ENCODE data around the gene TTC27.
"Not testable (repeated sequence)": the region's sequence is repeated elsewhere in the genome, so short reads cannot be mapped to it uniquely, and the experiment has no call there.

The TTC27 gene

DNA sequence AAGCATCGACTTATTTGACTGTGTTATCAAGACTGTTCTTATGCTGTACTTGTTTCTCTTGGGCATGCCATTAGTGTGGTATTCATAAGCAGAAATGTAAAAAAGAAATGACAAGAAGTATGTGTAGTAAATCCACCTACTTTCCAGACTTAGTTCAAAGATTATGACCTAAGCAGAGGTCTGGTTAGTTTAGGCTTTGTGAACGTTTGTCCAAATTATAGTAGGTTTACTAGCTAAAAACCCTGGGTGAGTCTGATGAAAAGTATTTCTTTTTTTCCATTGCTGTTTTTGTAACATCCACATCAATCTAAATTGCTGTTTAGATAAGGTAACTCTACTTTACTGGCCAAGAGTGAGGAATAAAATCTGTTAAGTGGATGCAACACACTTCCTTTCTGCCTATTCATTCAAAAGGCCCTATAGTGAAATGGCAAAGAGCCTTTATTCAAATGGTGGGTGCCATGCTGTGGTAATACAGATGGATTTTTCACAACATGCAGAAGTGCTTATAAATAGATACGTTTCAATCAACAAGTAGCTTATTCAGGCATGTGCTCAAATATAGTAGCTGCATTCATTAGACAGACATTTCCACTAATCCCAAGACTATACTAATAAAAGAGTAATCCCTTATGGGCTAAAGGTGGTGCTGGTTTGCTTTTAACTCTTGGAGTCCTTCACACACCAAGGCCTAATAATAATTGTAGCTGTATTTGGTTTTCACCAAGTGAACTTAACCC is 196.4 kb downstream of the TTC27 start:
- H3K4me1 ChIP-seq: peaks cover 5% of the 10 kb centered on the region; the same call in 1 of the 2 replicates
- H3K36me3 ChIP-seq (replicated peaks): 0 out of 2 replicates have a peak, but pooled peaks cover 3% of the 10 kb centered on the region
- no peak for DNase-seq (ENCODE audit: low spot score in 2 of 2)
- H3K9me3 ChIP-seq: no peaks in the 10 kb centered on the region
- in situ Hi-C loops (cut with MboI; ENCODE audit: low sequenced_read_pairs): no loop called here
- no peaks in the 10 kb centered on the region for H3K27me3 ChIP-seq (ENCODE audit: low read depth)
- no peak overlapping the region for H3K4me3 ChIP-seq

DNA sequence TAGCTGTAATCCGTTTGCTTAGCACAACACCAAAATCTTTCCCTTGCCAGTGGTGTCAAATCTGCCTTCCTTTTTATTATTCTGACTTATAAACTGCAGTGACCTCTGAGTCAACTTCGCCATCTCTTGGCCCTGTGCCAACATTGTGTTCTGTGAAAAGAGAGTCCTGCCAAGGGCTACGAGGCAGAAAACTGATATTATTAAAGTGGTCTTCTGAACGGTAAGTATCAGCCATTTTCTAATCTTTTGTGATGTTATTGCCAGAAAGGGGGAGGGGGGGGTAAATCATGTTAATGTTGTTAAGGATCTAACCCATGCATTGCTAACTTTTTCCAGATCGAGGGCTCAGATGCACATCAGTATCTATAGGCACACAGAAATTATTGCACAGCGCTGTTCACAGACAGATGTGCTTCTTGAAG is 197.5 kb downstream of the TTC27 start:
- 0 out of 2 replicates have a peak, but pooled peaks cover 3% of the 10 kb centered on the region for H3K36me3 ChIP-seq (replicated peaks)
- H3K27me3 ChIP-seq (ENCODE audit: low read depth): no peaks in the 10 kb centered on the region
- no peak overlapping the region for H3K4me3 ChIP-seq
- DNase-seq (ENCODE audit: low spot score in 2 of 2): peak in 1 of 2 experiments; percentile 30
- H3K4me1 ChIP-seq: peaks cover 5% of the 10 kb centered on the region; the same call in 1 of the 2 replicates
- no peaks in the 10 kb centered on the region for H3K9me3 ChIP-seq
- in situ Hi-C loops (cut with MboI; ENCODE audit: low sequenced_read_pairs): no loop called here

DNA sequence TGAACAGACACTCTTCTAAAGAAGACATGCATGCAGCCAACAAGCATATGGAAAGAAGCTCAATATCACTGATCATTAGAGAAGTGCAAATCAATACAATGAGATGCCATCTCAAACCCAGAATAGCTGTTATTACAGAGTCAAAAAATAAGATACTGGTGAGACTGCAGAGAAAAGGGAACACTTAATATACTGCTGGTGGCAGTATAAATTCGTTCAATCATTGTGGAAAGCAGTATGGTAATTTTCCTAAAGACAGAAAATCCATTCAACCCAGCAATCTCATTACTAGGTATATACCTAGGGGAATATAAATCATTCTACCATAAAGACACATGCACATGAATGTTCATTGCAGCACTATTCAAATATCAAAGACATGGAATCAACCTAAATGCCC is 202.3 kb downstream of the TTC27 start:
- no peak for DNase-seq (ENCODE audit: low spot score in 2 of 2)
- H3K9me3 ChIP-seq: no peaks in the 10 kb centered on the region
- H3K4me1 ChIP-seq: no peaks in the 10 kb centered on the region
- H3K36me3 ChIP-seq (replicated peaks): no peaks in the 10 kb centered on the region
- in situ Hi-C loops (cut with MboI; ENCODE audit: low sequenced_read_pairs): no loop called here
- no peaks in the 10 kb centered on the region for H3K27me3 ChIP-seq (ENCODE audit: low read depth)
- H3K4me3 ChIP-seq: no peak overlapping the region

DNA sequence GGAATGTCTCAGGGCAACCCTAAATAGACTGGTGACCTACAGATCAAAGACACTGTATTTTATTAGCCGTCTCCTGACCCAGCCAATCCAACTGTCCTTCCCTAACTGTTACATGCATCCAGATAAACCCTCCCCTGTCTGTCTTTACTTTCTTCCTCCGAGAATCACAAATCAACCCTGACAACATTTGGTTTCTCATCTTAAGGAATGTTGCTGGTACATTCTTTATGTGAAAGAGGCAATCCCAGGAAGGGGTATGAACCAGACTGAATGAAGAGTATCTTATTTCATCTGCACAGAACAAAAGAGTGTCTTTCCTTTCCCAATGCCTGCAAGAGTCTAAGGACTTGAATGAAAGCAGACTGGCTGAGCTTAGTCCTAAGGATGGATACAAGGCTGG is 205.0 kb downstream of the TTC27 start:
- H3K36me3 ChIP-seq (replicated peaks): no peaks in the 10 kb centered on the region
- in situ Hi-C loops (cut with MboI; ENCODE audit: low sequenced_read_pairs): no loop called here
- peak in 1 of 2 experiments; percentile 21 for DNase-seq (ENCODE audit: low spot score in 2 of 2)
- H3K27me3 ChIP-seq (ENCODE audit: low read depth): no peaks in the 10 kb centered on the region
- H3K4me3 ChIP-seq: no peak overlapping the region
- H3K4me1 ChIP-seq: no peaks in the 10 kb centered on the region
- H3K9me3 ChIP-seq: no peaks in the 10 kb centered on the region

DNA sequence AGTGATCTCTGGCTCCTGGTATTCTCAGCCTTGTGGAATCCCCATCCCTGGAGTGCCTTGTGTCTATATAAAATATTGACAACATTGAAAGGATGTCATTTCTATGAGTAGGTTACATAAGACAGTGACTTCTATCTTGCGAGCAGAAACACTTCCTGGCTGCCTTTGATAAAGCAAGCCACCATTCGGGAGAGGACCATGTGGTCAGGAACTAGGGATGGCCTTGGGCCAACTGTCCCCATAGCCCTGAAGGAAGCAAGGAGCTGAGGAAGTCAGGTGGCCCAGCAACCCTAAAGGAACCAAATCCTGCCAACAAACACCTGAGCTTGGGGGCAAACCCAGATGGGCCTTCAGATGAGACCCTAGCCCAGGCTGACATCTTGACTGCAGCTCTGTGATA is 205.9 kb downstream of the TTC27 start:
- no peaks in the 10 kb centered on the region for H3K9me3 ChIP-seq
- H3K36me3 ChIP-seq (replicated peaks): no peaks in the 10 kb centered on the region
- in situ Hi-C loops (cut with MboI; ENCODE audit: low sequenced_read_pairs): no loop called here
- H3K27me3 ChIP-seq (ENCODE audit: low read depth): no peaks in the 10 kb centered on the region
- no peak for DNase-seq (ENCODE audit: low spot score in 2 of 2)
- H3K4me3 ChIP-seq: no peak overlapping the region
- H3K4me1 ChIP-seq: no peaks in the 10 kb centered on the region

DNA sequence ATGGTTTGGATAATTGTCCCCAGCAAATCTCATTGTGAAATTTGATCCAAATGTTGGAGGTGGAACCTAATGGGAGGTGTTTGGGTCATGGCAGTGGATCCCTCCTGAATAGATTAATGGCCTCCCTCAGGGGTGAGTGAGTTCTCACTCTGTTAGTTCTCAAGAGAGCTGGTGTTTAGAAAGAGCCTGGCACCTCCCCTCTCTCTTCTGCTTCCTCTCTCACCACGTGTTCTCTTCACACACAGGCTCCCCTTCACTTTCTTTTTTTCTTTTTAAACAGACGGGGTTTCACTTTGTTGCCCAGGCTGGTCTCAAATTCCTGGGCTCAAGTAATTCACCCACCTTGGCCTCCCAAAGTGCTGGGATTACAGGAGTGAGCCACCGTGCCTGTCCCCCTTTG is 207.3 kb downstream of the TTC27 start:
- H3K36me3 ChIP-seq (replicated peaks): no peaks in the 10 kb centered on the region
- in situ Hi-C loops (cut with MboI; ENCODE audit: low sequenced_read_pairs): no loop called here
- H3K4me1 ChIP-seq: no peaks in the 10 kb centered on the region
- no peaks in the 10 kb centered on the region for H3K9me3 ChIP-seq
- no peak for DNase-seq (ENCODE audit: low spot score in 2 of 2)
- no peak overlapping the region for H3K4me3 ChIP-seq
- no peaks in the 10 kb centered on the region for H3K27me3 ChIP-seq (ENCODE audit: low read depth)

DNA sequence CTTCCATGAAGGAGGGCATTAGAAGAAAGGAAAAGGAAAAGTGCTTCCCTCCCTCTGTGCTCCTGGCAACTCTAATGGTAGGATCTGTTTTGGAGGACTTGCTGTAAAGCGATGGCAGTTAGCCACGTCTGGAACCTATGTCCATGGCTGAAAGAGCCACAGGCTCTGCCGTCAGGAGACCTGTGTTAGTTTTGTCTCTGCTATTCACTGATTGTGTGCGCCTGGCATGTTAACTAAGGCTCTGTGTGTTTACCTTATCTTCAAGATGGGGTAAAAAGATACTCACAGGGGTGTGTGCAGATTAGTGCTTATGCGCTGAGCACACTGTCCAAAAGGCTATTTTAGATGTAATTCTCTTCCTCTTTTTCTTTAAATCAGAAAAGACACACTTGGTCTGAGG is 209.1 kb downstream of the TTC27 start:
- DNase-seq (ENCODE audit: low spot score in 2 of 2): no peak
- H3K4me3 ChIP-seq: no peak overlapping the region
- no peaks in the 10 kb centered on the region for H3K9me3 ChIP-seq
- H3K36me3 ChIP-seq (replicated peaks): no peaks in the 10 kb centered on the region
- H3K4me1 ChIP-seq: no peaks in the 10 kb centered on the region
- in situ Hi-C loops (cut with MboI; ENCODE audit: low sequenced_read_pairs): no loop called here
- no peaks in the 10 kb centered on the region for H3K27me3 ChIP-seq (ENCODE audit: low read depth)

DNA sequence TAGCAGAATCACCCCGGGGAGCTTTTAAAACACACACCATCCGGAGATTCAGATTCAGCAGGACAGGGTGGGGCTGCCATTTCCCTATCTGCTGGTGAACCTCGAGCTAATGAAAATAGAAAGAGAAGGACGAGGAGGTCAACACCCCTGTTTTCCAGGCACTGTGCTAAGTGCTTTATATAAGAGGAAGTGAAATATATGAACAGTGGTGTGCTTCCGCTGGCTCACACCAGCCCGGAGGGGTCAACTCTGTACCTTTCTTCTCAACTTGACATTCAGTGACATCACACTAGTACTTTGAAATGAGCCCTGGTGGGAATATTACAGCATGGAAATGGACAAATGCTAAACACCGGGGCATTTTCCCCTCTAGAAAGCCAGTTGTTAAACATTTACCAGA is 210.6 kb downstream of the TTC27 start:
- Histone ChIP-seq H3K4me1 (no peaks in the 10 kb centered on the region), H3K9me3 (no peaks in the 10 kb centered on the region), H3K4me3 (no peak overlapping the region), H3K27me3 (ENCODE audit: low read depth) (no peaks in the 10 kb centered on the region), H3K36me3 (replicated peaks) (no peaks in the 10 kb centered on the region)
- in situ Hi-C loops (cut with MboI; ENCODE audit: low sequenced_read_pairs): no loop called here
- no peak for DNase-seq (ENCODE audit: low spot score in 2 of 2)

DNA sequence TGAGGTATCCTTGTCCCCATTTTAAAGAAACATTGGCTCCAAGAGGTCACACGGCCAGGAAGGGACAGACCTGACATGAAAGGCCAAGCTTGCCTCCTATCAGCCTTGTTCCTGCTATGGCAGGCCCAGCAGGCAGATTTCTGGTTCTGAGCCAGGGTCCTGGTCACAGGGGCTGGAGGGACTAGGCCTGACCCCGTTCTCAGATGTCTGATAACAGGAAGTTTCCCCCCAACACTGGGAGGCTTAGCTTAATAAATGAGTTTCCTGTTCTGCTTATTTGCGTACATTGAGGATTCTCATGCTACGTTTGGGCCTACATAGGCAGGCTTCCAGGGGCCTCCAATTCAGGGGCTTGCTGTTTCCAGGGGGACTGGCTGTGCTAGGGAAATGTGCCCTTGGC is 211.1 kb downstream of the TTC27 start:
- DNase-seq (ENCODE audit: low spot score in 2 of 2): no peak
- in situ Hi-C loops (cut with MboI; ENCODE audit: low sequenced_read_pairs): no loop called here
- Histone ChIP-seq H3K4me3 (no peak overlapping the region), H3K27me3 (ENCODE audit: low read depth) (no peaks in the 10 kb centered on the region), H3K9me3 (no peaks in the 10 kb centered on the region), H3K4me1 (no peaks in the 10 kb centered on the region), H3K36me3 (replicated peaks) (no peaks in the 10 kb centered on the region)

DNA sequence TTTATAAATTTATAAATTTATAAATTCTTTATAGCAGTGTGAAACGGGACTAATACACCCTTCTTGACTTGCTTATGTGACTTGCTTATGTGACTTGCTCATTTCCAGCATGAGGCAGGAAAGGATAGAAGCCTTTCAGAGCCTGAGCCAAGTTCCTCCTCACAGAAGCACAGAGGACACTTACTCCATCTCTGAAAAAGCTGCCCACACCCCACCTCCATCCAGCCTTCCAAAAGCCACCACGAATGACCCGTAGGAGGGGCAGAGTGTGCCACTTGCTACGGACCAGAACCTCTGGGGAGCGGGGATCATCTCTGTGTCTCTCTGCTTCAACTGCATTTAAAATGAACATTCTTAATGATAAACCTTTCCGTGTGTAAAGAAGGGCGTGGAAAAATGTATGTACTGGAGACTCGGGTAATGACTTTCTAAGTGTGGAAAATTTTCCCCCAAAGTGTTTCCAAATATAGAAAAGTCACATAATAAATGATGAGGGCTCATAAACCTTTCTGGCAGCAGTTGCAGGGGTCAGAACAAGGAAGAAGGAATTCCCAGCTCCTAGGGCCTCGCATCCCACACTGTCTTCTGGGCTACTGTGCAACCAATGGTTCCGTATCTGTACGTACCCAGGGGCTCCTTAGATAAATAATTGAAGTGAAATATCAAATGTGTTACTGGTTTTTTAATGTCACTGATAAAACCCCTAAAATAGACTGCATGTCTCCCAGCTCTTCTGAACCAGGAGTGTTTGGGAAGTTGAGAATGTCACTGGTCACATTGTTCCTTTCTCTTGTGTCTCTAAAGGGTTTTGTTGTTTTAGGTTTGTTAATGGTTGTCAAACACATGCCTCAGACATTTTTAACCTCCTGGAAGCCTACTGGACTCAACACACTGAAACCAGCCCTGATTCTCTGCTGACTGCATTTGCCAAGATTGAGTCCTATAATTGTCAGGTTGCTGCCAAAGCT is 214.4 kb downstream of the TTC27 start:
- Histone ChIP-seq H3K4me1 (no peaks in the 10 kb centered on the region), H3K36me3 (replicated peaks) (no peaks in the 10 kb centered on the region), H3K4me3 (no peak overlapping the region), H3K27me3 (ENCODE audit: low read depth) (no peaks in the 10 kb centered on the region), H3K9me3 (0 out of 2 replicates have a peak, but pooled peaks cover 2% of the 10 kb centered on the region)
- in situ Hi-C loops (cut with MboI; ENCODE audit: low sequenced_read_pairs): no loop called here
- no peak for DNase-seq (ENCODE audit: low spot score in 2 of 2)

DNA sequence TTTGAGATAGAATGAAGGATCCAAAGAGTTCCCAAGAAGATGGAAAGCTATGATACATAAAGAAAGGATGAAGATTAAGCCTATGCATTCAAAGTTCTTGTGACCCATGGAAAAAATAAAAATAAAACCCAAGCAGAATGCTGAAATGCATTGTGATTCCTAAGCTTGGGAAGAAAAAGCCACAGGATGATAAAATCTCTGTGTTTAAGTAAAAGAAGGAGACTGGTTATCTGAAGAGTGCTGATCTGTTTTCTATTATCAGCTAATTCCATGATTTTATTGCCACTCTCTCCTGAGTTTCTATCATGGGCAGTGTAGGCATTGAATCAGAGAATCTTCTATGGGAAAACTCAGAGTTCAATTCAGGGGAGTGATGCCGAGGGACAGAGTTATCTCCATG is 215.8 kb downstream of the TTC27 start:
- H3K27me3 ChIP-seq (ENCODE audit: low read depth): no peaks in the 10 kb centered on the region
- 0 out of 2 replicates have a peak, but pooled peaks cover 2% of the 10 kb centered on the region for H3K9me3 ChIP-seq
- no peaks in the 10 kb centered on the region for H3K36me3 ChIP-seq (replicated peaks)
- no peak for DNase-seq (ENCODE audit: low spot score in 2 of 2)
- H3K4me1 ChIP-seq: no peaks in the 10 kb centered on the region
- no peak overlapping the region for H3K4me3 ChIP-seq
- in situ Hi-C loops (cut with MboI; ENCODE audit: low sequenced_read_pairs): no loop called here

DNA sequence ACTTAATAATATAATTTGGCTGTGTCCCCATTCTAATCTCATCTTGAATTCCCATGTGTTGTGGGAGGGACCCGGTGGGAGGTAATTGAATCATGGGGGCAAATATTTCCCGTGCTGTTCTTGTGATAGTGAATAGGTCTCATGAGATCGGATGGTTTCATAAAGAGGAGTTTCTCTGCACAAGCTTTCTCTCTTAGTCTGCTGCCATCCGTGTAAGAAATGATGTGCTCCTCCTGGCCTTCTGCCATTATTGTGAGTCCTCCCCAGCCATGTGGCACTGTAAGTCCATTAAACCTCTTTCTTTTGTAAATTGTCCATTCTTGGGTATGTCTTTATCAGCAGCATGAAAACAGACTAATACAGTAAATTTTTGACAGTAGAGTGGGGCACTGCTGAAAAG is 216.4 kb downstream of the TTC27 start:
- no peaks in the 10 kb centered on the region for H3K36me3 ChIP-seq (replicated peaks)
- no peaks in the 10 kb centered on the region for H3K4me1 ChIP-seq
- no peaks in the 10 kb centered on the region for H3K27me3 ChIP-seq (ENCODE audit: low read depth)
- in situ Hi-C loops (cut with MboI; ENCODE audit: low sequenced_read_pairs): no loop called here
- no peak overlapping the region for H3K4me3 ChIP-seq
- 0 out of 2 replicates have a peak, but pooled peaks cover 2% of the 10 kb centered on the region for H3K9me3 ChIP-seq
- DNase-seq (ENCODE audit: low spot score in 2 of 2): no peak

DNA sequence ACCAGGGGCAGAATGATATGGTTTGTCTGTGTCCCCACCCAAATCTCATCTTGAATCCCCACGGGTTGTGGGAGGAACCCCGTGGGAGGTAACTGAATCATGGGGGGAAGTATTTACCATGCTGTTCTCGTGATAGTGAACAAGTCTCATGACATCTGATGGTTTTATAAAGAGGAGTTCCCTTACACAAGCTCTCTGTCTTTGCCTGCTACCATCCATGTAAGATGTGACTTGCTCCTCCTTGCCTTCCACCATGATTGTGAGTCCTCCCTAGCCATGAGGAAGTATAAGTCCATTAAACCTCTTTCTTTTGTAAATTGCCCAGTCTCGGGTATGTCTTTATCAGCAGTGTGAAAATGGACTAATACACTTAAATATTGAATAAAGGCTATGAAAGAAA is 218.4 kb downstream of the TTC27 start:
- H3K27me3 ChIP-seq (ENCODE audit: low read depth); H3K36me3 ChIP-seq (replicated peaks); in situ Hi-C loops (cut with MboI; ENCODE audit: low sequenced_read_pairs); DNase-seq (ENCODE audit: low spot score in 2 of 2); H3K4me1 ChIP-seq; H3K4me3 ChIP-seq; H3K9me3 ChIP-seq: not testable (repeated sequence)

DNA sequence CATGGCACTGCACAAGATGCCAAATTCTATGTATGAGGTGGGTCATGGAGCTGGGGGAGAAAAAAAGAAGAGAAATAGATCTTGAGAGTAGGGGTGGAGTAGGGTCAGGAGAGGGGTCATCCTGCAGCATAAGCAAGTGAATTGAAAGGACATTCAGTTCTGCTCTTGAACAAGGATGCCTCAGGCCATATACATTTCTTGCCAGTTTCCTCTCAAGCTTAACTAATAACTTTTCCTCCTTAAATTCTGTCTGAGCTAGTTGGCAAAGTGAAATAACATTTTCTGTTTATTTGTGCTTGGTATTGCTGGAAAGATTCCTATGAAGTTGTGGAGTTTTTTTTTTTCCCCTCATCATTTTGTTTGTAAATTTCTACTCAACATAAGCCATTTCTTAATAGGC is 219.9 kb downstream of the TTC27 start:
- in situ Hi-C loops (cut with MboI; ENCODE audit: low sequenced_read_pairs): no loop called here

More for the DNA sequence above, 219.9 kb downstream of the TTC27 start:
- Histone ChIP-seq H3K27me3 (ENCODE audit: low read depth) (no peaks in the 10 kb centered on the region), H3K36me3 (replicated peaks) (no peaks in the 10 kb centered on the region), H3K4me1 (no peaks in the 10 kb centered on the region), H3K9me3 (0 out of 2 replicates have a peak, but pooled peaks cover 2% of the 10 kb centered on the region), H3K4me3 (no peak overlapping the region)
- no peak for DNase-seq (ENCODE audit: low spot score in 2 of 2)

Data from HAP-1 (cell line).